GM23338 (cell line): ENCODE results near the gene BCL11B. TPM values are rescaled to one million over a fixed set of nuclear protein-coding genes. Genes with fewer than 3 reads are reported as not detected.

ENCODE experiments used
- ATAC-seq: fragments of 200-7000 bp; cut with Tn5 transposase; 3 replicates; pipeline ENCODE4 v1.9.1; 2020
- DNase-seq: peaks from one replicate; pipeline ENCODE4 v3.0.0-alpha.2; 2015; ENCODE audit warnings: low spot score
- H2AFZ ChIP-seq: fragments of 200-600 bp; sonication (generic); 2 replicates; pipeline ENCODE4 v1.8.0; 2016; ENCODE audit warnings: antibody characterized with exemption, mild to moderate bottlenecking, moderate library complexity
- H3F3A ChIP-seq: fragments of 200-600 bp; sonication (generic); replicated peaks from 2 replicates; pipeline ENCODE4 v1.8.0; 2017; ENCODE audit warnings: antibody characterized with exemption, mixed run types, low read depth
- H3K27ac ChIP-seq: fragments of 200-600 bp; sonication (generic); 2 replicates; pipeline ENCODE4 v1.6.1; 2016; ENCODE audit warnings: low read depth
- H3K27me3 ChIP-seq: fragments of 200-600 bp; sonication (generic); 2 replicates; pipeline ENCODE4 v1.8.0; 2016; ENCODE audit warnings: mild to moderate bottlenecking, mixed run types, moderate library complexity; ENCODE audit not compliant: insufficient read depth
- H3K36me3 ChIP-seq: fragments of 200-600 bp; sonication (generic); 2 replicates; pipeline ENCODE4 v1.8.0; 2016; ENCODE audit warnings: mild to moderate bottlenecking; ENCODE audit not compliant: insufficient read depth
- H3K4me1 ChIP-seq: fragments of 200-600 bp; sonication (generic); 2 replicates; pipeline ENCODE4 v1.8.0; 2016; ENCODE audit warnings: mild to moderate bottlenecking, moderate library complexity; ENCODE audit not compliant: insufficient read depth
- H3K4me2 ChIP-seq: fragments of 200-600 bp; sonication (generic); 2 replicates; pipeline ENCODE4 v1.7.1; 2017; ENCODE audit warnings: mixed run types
- H3K4me3 ChIP-seq: fragments of 200-600 bp; sonication (generic); 2 replicates; pipeline ENCODE4 v1.6.1; 2016; ENCODE audit warnings: mixed run types
- H3K79me2 ChIP-seq: fragments of 200-600 bp; sonication (generic); replicated peaks from 2 replicates; pipeline ENCODE4 v1.8.0; 2017; ENCODE audit warnings: mild to moderate bottlenecking; ENCODE audit not compliant: insufficient read depth
- H3K9me2 ChIP-seq: fragments of 200-600 bp; sonication (generic); 2 replicates; pipeline ENCODE4 v1.8.0; 2017; ENCODE audit not compliant: insufficient read depth
- H4K20me1 ChIP-seq: fragments of 200-600 bp; sonication (generic); replicated peaks from 2 replicates; pipeline ENCODE4 v1.8.0; 2017; ENCODE audit warnings: mild to moderate bottlenecking; ENCODE audit not compliant: insufficient read depth
- H3K27ac Mint-ChIP-seq: 2 replicates; pipeline ENCODE4 v1.8.0; 2020; ENCODE audit warnings: inconsistent platforms, mild to moderate bottlenecking, moderate library complexity, mixed read lengths
- H3K27me3 Mint-ChIP-seq: 3 replicates; pipeline ENCODE4 v1.8.0; 2022; ENCODE audit warnings: low read depth, mild to moderate bottlenecking, moderate library complexity, mixed read lengths, inconsistent platforms; ENCODE audit not compliant: insufficient read depth, poor library complexity
- H3K36me3 Mint-ChIP-seq: 3 replicates; pipeline ENCODE4 v1.8.0; 2021; ENCODE audit warnings: low read depth, mild to moderate bottlenecking, inconsistent platforms, moderate library complexity, mixed read lengths
- H3K4me1 Mint-ChIP-seq: 3 replicates; pipeline ENCODE4 v1.8.0; 2020; ENCODE audit warnings: mild to moderate bottlenecking, inconsistent platforms, mixed read lengths
- H3K4me3 Mint-ChIP-seq: 3 replicates; pipeline ENCODE4 v1.8.0; 2021; ENCODE audit warnings: moderate library complexity, mild to moderate bottlenecking, inconsistent platforms, mixed read lengths
- H3K9me3 Mint-ChIP-seq: 3 replicates; pipeline ENCODE4 v1.8.0; 2020; ENCODE audit warnings: moderate library complexity, mild to moderate bottlenecking, inconsistent platforms, mixed read lengths
- CREB1 ChIP-seq: fragments of 250-450 bp; sonication (Bioruptor Pico); IDR thresholded peaks from 2 replicates; pipeline ENCODE4 v1.5.0; 2020; ENCODE audit warnings: low read depth, mild to moderate bottlenecking, moderate library complexity
- ETS1 ChIP-seq: IDR thresholded peaks from 2 replicates; pipeline ENCODE4 v1.6.1; 2016; ENCODE audit warnings: antibody characterized with exemption
- EZH2 ChIP-seq: fragments of 200-600 bp; sonication (generic); IDR thresholded peaks from one replicate; pipeline ENCODE4 v1.8.0; 2017; ENCODE audit warnings: antibody characterized with exemption, mild to moderate bottlenecking, low read depth; ENCODE audit not compliant: unreplicated experiment
- EZH2phosphoT487 ChIP-seq: fragments of 200-600 bp; sonication (generic); IDR thresholded peaks from one replicate; pipeline ENCODE4 v1.8.1; 2018; ENCODE audit warnings: antibody characterized with exemption; ENCODE audit not compliant: unreplicated experiment
- JUNB ChIP-seq: IDR thresholded peaks from one replicate; pipeline ENCODE4 v1.6.1; 2016; ENCODE audit warnings: antibody characterized with exemption; ENCODE audit not compliant: unreplicated experiment
- NANOG ChIP-seq: IDR thresholded peaks from 2 replicates; pipeline ENCODE4 v1.6.1; 2016; ENCODE audit warnings: antibody characterized with exemption, borderline replicate concordance
- POLR2AphosphoS5 ChIP-seq: IDR thresholded peaks from 2 replicates; pipeline ENCODE4 v1.6.1; 2016; ENCODE audit warnings: antibody characterized with exemption, low read depth
- REST ChIP-seq: IDR thresholded peaks from one replicate; pipeline ENCODE4 v1.6.1; 2018; ENCODE audit warnings: antibody characterized with exemption; ENCODE audit not compliant: unreplicated experiment
- STAT1 ChIP-seq: IDR thresholded peaks from one replicate; pipeline ENCODE4 v1.6.1; 2016; ENCODE audit warnings: antibody characterized with exemption; ENCODE audit not compliant: unreplicated experiment
- ZNF114 ChIP-seq: fragments of 250-450 bp; sonication (Bioruptor Pico); IDR thresholded peaks from 2 replicates; pipeline ENCODE4 v1.5.0; 2020; ENCODE audit warnings: mild to moderate bottlenecking, moderate library complexity
- ZNF331 ChIP-seq: fragments of 250-450 bp; sonication (Bioruptor Pico); IDR thresholded peaks from 2 replicates; pipeline ENCODE4 v1.5.0; 2020; ENCODE audit warnings: low read depth, mild to moderate bottlenecking, moderate library complexity
- polyA plus RNA-seq: library from polyadenylated mRNA; unstranded; fragments of >200 nt; fragmentation: Nextera tagmentation; extraction: Ambion mirVana; gene quantifications from 2 replicates; pipeline ENCODE4 v1.2.1, GENCODE V29; 2016
- total RNA-seq: library from RNA; depleted of rRNA; stranded (reverse); fragments of >200 nt; shearing (Covaris generic); gene quantifications from 2 replicates; pipeline ENCODE4 v1.2.3, GENCODE V29; 2014
- TF ChIP-seq, protein P1 (sequence below): fragments of 250-450 bp; sonication (Bioruptor Pico); IDR thresholded peaks from 2 replicates; pipeline ENCODE4 v1.5.0; 2020; ENCODE audit warnings: mild to moderate bottlenecking, moderate library complexity
- TF ChIP-seq, protein P2 (sequence below), 2 experiments: fragments of 200-600 bp in 1 of 2; sonication (generic) in 1 of 2; conservative IDR thresholded peaks; 2 replicates each; pipeline versions ENCODE4 v1.5.1 to v1.6.1; 2016 to 2017; ENCODE audit warnings: antibody characterized with exemption in 2 of 2, low read depth in 2 of 2, mild to moderate bottlenecking in 2 of 2, moderate library complexity in 1 of 2

The BCL11B gene
- total and polyA plus RNA-seq, 2 experiments from 2014 or later = 2.4 to 6.7 TPM

DNA sequence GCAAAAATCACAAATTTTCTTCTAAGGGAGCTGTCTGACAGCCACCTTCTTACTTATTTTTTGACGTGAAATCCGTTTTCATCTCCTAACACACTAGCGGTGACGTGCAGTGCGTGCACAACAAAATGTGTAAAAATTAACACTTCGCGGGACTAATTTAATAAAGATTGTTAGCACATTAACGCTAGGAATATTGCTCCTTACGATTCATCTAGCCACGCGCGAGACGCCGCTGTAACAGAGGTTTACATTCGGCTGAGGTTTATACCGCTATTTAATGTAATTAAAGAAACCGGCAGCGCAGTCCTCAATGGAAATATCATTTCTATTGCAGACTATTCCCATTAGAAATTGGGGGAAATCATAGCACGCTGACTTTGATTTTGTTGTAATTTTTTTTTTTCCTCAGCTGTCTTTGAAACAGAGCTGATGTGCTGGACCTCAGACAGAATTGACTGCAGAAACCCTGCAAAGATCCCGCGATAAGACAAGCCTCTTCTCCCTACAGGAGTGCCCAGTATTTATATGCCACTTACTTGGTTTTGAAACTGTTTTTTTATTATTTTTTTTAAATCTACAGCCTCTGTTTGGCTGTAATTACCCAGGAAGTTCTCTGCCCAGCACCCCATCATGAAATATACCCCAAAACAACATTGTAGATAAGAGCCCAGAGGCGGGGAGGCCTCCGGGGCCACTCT lies 31.2 kb downstream of the BCL11B start:
- H3K27ac Mint-ChIP-seq = peak overlapping the region; percentile 46
- no peaks in the 10 kb centered on the region for H3K9me3 Mint-ChIP-seq
- DNase-seq (no peak), ATAC-seq (no peak)
- H3K27ac ChIP-seq = peak overlapping the region; percentile 56
- no peak for TF ChIP-seq ZNF331 (CRISPR knock-in tag)
- TF ChIP-seq CREB1 (CRISPR knock-in tag) = no peak
- TF ChIP-seq, protein P1, sequence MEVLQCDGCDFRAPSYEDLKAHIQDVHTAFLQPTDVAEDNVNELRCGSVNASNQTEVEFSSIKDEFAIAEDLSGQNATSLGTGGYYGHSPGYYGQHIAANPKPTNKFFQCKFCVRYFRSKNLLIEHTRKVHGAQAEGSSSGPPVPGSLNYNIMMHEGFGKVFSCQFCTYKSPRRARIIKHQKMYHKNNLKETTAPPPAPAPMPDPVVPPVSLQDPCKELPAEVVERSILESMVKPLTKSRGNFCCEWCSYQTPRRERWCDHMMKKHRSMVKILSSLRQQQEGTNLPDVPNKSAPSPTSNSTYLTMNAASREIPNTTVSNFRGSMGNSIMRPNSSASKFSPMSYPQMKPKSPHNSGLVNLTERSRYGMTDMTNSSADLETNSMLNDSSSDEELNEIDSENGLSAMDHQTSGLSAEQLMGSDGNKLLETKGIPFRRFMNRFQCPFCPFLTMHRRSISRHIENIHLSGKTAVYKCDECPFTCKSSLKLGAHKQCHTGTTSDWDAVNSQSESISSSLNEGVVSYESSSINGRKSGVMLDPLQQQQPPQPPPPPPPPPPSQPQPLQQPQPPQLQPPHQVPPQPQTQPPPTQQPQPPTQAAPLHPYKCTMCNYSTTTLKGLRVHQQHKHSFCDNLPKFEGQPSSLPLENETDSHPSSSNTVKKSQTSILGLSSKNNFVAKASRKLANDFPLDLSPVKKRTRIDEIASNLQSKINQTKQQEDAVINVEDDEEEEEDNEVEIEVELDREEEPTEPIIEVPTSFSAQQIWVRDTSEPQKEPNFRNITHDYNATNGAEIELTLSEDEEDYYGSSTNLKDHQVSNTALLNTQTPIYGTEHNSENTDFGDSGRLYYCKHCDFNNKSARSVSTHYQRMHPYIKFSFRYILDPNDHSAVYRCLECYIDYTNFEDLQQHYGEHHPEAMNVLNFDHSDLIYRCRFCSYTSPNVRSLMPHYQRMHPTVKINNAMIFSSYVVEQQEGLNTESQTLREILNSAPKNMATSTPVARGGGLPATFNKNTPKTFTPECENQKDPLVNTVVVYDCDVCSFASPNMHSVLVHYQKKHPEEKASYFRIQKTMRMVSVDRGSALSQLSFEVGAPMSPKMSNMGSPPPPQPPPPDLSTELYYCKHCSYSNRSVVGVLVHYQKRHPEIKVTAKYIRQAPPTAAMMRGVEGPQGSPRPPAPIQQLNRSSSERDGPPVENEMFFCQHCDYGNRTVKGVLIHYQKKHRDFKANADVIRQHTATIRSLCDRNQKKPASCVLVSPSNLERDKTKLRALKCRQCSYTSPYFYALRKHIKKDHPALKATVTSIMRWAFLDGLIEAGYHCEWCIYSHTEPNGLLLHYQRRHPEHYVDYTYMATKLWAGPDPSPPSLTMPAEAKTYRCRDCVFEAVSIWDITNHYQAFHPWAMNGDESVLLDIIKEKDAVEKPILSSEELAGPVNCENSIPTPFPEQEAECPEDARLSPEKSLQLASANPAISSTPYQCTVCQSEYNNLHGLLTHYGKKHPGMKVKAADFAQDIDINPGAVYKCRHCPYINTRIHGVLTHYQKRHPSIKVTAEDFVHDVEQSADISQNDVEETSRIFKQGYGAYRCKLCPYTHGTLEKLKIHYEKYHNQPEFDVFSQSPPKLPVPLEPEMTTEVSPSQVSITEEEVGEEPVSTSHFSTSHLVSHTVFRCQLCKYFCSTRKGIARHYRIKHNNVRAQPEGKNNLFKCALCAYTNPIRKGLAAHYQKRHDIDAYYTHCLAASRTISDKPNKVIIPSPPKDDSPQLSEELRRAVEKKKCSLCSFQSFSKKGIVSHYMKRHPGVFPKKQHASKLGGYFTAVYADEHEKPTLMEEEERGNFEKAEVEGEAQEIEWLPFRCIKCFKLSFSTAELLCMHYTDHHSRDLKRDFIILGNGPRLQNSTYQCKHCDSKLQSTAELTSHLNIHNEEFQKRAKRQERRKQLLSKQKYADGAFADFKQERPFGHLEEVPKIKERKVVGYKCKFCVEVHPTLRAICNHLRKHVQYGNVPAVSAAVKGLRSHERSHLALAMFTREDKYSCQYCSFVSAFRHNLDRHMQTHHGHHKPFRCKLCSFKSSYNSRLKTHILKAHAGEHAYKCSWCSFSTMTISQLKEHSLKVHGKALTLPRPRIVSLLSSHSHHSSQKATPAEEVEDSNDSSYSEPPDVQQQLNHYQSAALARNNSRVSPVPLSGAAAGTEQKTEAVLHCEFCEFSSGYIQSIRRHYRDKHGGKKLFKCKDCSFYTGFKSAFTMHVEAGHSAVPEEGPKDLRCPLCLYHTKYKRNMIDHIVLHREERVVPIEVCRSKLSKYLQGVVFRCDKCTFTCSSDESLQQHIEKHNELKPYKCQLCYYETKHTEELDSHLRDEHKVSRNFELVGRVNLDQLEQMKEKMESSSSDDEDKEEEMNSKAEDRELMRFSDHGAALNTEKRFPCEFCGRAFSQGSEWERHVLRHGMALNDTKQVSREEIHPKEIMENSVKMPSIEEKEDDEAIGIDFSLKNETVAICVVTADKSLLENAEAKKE = no peak
- TF ChIP-seq, protein P2, sequence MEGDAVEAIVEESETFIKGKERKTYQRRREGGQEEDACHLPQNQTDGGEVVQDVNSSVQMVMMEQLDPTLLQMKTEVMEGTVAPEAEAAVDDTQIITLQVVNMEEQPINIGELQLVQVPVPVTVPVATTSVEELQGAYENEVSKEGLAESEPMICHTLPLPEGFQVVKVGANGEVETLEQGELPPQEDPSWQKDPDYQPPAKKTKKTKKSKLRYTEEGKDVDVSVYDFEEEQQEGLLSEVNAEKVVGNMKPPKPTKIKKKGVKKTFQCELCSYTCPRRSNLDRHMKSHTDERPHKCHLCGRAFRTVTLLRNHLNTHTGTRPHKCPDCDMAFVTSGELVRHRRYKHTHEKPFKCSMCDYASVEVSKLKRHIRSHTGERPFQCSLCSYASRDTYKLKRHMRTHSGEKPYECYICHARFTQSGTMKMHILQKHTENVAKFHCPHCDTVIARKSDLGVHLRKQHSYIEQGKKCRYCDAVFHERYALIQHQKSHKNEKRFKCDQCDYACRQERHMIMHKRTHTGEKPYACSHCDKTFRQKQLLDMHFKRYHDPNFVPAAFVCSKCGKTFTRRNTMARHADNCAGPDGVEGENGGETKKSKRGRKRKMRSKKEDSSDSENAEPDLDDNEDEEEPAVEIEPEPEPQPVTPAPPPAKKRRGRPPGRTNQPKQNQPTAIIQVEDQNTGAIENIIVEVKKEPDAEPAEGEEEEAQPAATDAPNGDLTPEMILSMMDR (conservative IDR thresholded peaks at IDR 0.05; ENCODE audit: low read depth in 2 of 2) = no peak
- no peak for TF ChIP-seq REST
- no peak for TF ChIP-seq EZH2
- no peak for TF ChIP-seq JUNB
- TF ChIP-seq STAT1 = no peak
- no peak for TF ChIP-seq POLR2AphosphoS5
- TF ChIP-seq EZH2phosphoT487 = no peak
- no peak for TF ChIP-seq ETS1
- no peak for TF ChIP-seq NANOG
- no peak for TF ChIP-seq ZNF114
- no peaks in the 10 kb centered on the region for H4K20me1 ChIP-seq
- H3K4me3 ChIP-seq = no peak overlapping the region
- no peaks in the 10 kb centered on the region for H3K36me3 Mint-ChIP-seq
- H3K4me2 ChIP-seq = peak overlapping the region; percentile 81
- no peak overlapping the region; the same call in 2 of the 3 replicates for H3K4me3 Mint-ChIP-seq
- no peaks in the 10 kb centered on the region for H3K9me2 ChIP-seq
- peaks cover 6% of the 10 kb centered on the region for H3K27me3 Mint-ChIP-seq
- H2AFZ ChIP-seq = no peak overlapping the region
- H3K4me1 ChIP-seq = peaks cover 83% of the 10 kb centered on the region
- H3K79me2 ChIP-seq = peaks cover 93% of the 10 kb centered on the region
- H3K27me3 ChIP-seq = no peaks in the 10 kb centered on the region
- no peaks in the 10 kb centered on the region for H3K36me3 ChIP-seq
- peaks cover 89% of the 10 kb centered on the region for H3K4me1 Mint-ChIP-seq
- H3F3A ChIP-seq = no peaks in the 10 kb centered on the region
